Mesenchymal stem cell (in vitro differentiated cells and primary cell): ENCODE data around the gene PSMG1.

Source experiments
- DNase-seq: peaks from one replicate; pipeline ENCODE4 v3.0.0-alpha.2; 2013
- H2AFZ ChIP-seq: one replicate; pipeline ENCODE4 v1.6.1; 2013; ENCODE audit warnings: low read depth, mild to moderate bottlenecking, control low read depth, inconsistent platforms, low read length, moderate library complexity
- H2AK5ac ChIP-seq: 2 replicates; pipeline ENCODE4 v1.6.1; 2013; ENCODE audit warnings: low read length, moderate library complexity, mild to moderate bottlenecking, inconsistent platforms; ENCODE audit not compliant: severe bottlenecking
- H2BK120ac ChIP-seq: one replicate; pipeline ENCODE4 v1.6.1; 2013; ENCODE audit warnings: low read depth, mild to moderate bottlenecking, inconsistent platforms, low read length, moderate library complexity
- H2BK12ac ChIP-seq, 2 experiments: one replicate each; pipeline ENCODE4 v1.6.1; 2013; ENCODE audit warnings: inconsistent platforms in 2 of 2, low read length in 2 of 2, mild to moderate bottlenecking in 2 of 2, moderate library complexity in 2 of 2, control low read depth in 1 of 2
- H2BK15ac ChIP-seq: one replicate; pipeline ENCODE4 v1.6.1; 2013; ENCODE audit warnings: mild to moderate bottlenecking, low read depth, inconsistent platforms; ENCODE audit not compliant: poor library complexity, severe bottlenecking
- H2BK5ac ChIP-seq: 2 replicates; pipeline ENCODE4 v1.6.1; 2013; ENCODE audit warnings: low read depth, mild to moderate bottlenecking, low read length, control low read depth, inconsistent platforms; ENCODE audit not compliant: poor library complexity, severe bottlenecking
- H3K14ac ChIP-seq, 2 experiments: one replicate each; pipeline ENCODE4 v1.6.1; 2013; ENCODE audit warnings: inconsistent platforms in 2 of 2, low read length in 2 of 2, control low read depth in 1 of 2, mild to moderate bottlenecking in 1 of 2, moderate library complexity in 1 of 2
- H3K18ac ChIP-seq, 2 experiments: one replicate each; pipeline ENCODE4 v1.6.1; 2013; ENCODE audit warnings: inconsistent platforms in 2 of 2, low read length in 2 of 2, control low read depth in 1 of 2, low read depth in 1 of 2, mild to moderate bottlenecking in 1 of 2
- H3K23ac ChIP-seq, 2 experiments: one replicate each; pipeline ENCODE4 v1.6.1; 2013; ENCODE audit warnings: inconsistent platforms in 2 of 2, low read length in 2 of 2, mild to moderate bottlenecking in 2 of 2, moderate library complexity in 2 of 2, control low read depth in 1 of 2
- H3K27ac ChIP-seq: 2 replicates; pipeline ENCODE4 v1.5.1; 2013; ENCODE audit warnings: mild to moderate bottlenecking, moderate library complexity, low read length, control low read depth, inconsistent platforms; ENCODE audit not compliant: poor library complexity, severe bottlenecking
- H3K27me3 ChIP-seq, 2 experiments: 2 replicates each; pipeline versions ENCODE4 v1.6.1 to v1.7.0; 2013; ENCODE audit warnings: low read length in 2 of 2, mild to moderate bottlenecking in 2 of 2, moderate library complexity in 2 of 2, control low read depth in 1 of 2, inconsistent platforms in 1 of 2; ENCODE audit not compliant: control insufficient read depth in 1 of 2, insufficient read depth in 1 of 2
- H3K36me3 ChIP-seq, 2 experiments: 2 replicates each; pipeline versions ENCODE4 v1.6.1 to v1.7.0; 2013; ENCODE audit warnings: low read length in 2 of 2, control low read depth in 1 of 2, inconsistent platforms in 1 of 2, low read depth in 1 of 2, mild to moderate bottlenecking in 1 of 2; ENCODE audit not compliant: insufficient read depth in 2 of 2, control insufficient read depth in 1 of 2
- H3K4ac ChIP-seq, 2 experiments: one replicate each; pipeline ENCODE4 v1.6.1; 2013; ENCODE audit warnings: inconsistent platforms in 2 of 2, low read length in 2 of 2, mild to moderate bottlenecking in 2 of 2, moderate library complexity in 2 of 2, control low read depth in 1 of 2, low read depth in 1 of 2
- H3K4me1 ChIP-seq: 2 replicates; pipeline ENCODE4 v1.6.1; 2013; ENCODE audit warnings: low read depth, low read length, control low read depth; ENCODE audit not compliant: control insufficient read depth, insufficient read depth
- H3K4me2 ChIP-seq: 2 replicates; pipeline ENCODE4 v1.6.1; 2013; ENCODE audit warnings: low read length, mild to moderate bottlenecking, inconsistent platforms; ENCODE audit not compliant: poor library complexity, severe bottlenecking
- H3K4me3 ChIP-seq, 2 experiments: 2 replicates each; pipeline versions ENCODE4 v1.5.1 to v1.7.0; 2013; ENCODE audit warnings: low read length in 2 of 2, mild to moderate bottlenecking in 2 of 2, control low read depth in 1 of 2, low read depth in 1 of 2; ENCODE audit not compliant: insufficient read depth in 1 of 2
- H3K79me1 ChIP-seq: replicated peaks from 2 replicates; pipeline ENCODE4 v1.6.1; 2013; ENCODE audit warnings: mild to moderate bottlenecking, control low read depth, low read length, inconsistent platforms; ENCODE audit not compliant: poor library complexity, severe bottlenecking
- H3K9ac ChIP-seq: 2 replicates; pipeline ENCODE4 v1.7.0; 2013; ENCODE audit warnings: mild to moderate bottlenecking, low read length, moderate library complexity
- H3K9me3 ChIP-seq: 2 replicates; pipeline ENCODE4 v1.7.0; 2013; ENCODE audit warnings: mild to moderate bottlenecking, low read length; ENCODE audit not compliant: control insufficient read depth
- H4K8ac ChIP-seq: one replicate; pipeline ENCODE4 v1.6.1; 2013; ENCODE audit warnings: inconsistent platforms, mild to moderate bottlenecking, low read length, moderate library complexity
- H4K91ac ChIP-seq: one replicate; pipeline ENCODE4 v1.6.1; 2013; ENCODE audit warnings: mild to moderate bottlenecking, low read length, inconsistent platforms
- WGBS: methylation state at CpG from one replicate; pipeline ENCODE4 v1.1.7; 2013; ENCODE audit warnings: mixed read lengths; 5-methylcytosine and 5-hydroxymethylcytosine counted together

PSMG1 gene

DNA sequence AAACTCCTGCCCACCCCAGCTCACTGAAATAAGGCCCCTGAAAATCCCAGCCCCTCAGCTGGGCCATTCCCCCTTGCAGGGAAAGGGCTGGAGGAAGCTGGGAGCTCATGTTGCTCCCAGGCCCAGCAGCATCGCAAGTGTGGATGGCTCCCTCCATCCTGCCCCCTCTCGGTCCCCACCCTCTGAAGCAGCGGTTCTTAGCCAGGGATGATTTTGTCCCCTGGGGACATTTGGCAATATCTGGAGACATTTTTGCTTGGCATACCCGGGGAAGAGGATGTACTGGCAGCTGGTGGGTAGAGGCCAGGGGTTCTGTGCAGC, 56.8 kb downstream of the PSMG1 start:
- Histone ChIP-seq H2AFZ (no peak overlapping the region), H3K23ac (no peak overlapping the region), H3K4me2 (no peak overlapping the region), H3K9me3 (peaks cover 8% of the 10 kb centered on the region), H3K9ac (no peak overlapping the region), H3K27ac (no peak overlapping the region), H3K79me1 (no peaks in the 10 kb centered on the region), H3K4ac (peak overlapping the region; percentile 9 to 73), H3K27me3 (no peaks in the 10 kb centered on the region), H3K36me3 (no peaks in the 10 kb centered on the region), H3K4me3 (no peak overlapping the region), H2BK15ac (no peak overlapping the region), H2AK5ac (peak overlapping the region; percentile 26), H2BK5ac (no peak overlapping the region), H4K8ac (no peak overlapping the region), H2BK12ac (peak overlapping the region in 1 of 2 experiments; percentile 80), H2BK120ac (peak overlapping the region; percentile 40), H3K18ac (peak overlapping the region; percentile 34 to 51), H3K4me1 (peaks cover 5% of the 10 kb centered on the region), H4K91ac (no peak overlapping the region), H3K14ac (peak overlapping the region in 1 of 2 experiments; percentile 68)
- DNase-seq, result no peak
- WGBS, result 90% methylated on average over 4 of the region's 4 CpGs

DNA sequence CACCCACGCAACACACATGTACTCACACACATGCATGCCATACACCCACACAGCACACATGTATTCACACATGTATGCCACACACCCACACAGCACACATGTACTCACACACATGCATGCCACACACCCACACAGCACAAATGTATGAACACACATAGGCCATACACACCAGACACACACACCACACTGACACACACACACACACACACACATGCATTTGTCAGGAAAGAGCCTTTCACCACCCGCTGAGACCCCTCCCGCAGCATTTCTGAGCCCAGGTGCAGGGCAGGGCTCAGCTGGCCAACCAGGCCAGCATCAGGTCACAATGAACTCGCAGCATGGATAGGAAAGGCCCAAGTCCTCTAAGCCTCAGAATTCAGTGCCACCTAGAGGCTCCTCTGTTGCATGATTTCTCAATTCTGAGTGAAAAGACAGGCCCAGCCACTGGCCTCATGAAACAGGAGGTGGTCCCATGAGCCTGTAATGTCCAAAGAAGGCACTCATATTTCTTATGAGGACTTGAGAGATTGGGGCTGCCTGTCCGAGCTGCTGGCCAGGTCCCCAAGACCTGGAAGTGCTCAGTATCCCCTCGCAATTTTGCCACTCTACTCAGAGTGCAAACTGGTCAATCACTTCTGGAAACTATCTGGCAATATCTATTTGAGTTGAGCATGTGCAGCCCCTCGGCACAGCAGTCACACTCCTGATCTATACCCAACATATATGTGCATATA, 57.3 kb downstream of the PSMG1 start:
- Histone ChIP-seq H2BK12ac (peak overlapping the region; percentile 88 to 98), H3K27me3 (no peaks in the 10 kb centered on the region), H2BK120ac (peak overlapping the region; percentile 40), H3K4me3 (no peak overlapping the region), H3K9me3 (peaks cover 3% of the 10 kb centered on the region), H3K79me1 (no peaks in the 10 kb centered on the region), H2BK5ac (no peak overlapping the region), H3K18ac (peak overlapping the region; percentile 92 to 96), H2AFZ (no peak overlapping the region), H2AK5ac (peak overlapping the region; percentile 26), H3K4ac (peak overlapping the region; percentile 66 to 73), H3K4me2 (no peak overlapping the region), H2BK15ac (peak overlapping the region; percentile 34), H3K23ac (peak overlapping the region in 1 of 2 experiments; percentile 20), H3K9ac (no peak overlapping the region), H4K91ac (peak overlapping the region; percentile 90), H3K27ac (no peak overlapping the region), H3K14ac (peak overlapping the region in 1 of 2 experiments; percentile 91), H3K4me1 (peaks cover 5% of the 10 kb centered on the region), H4K8ac (peak overlapping the region; percentile 77), H3K36me3 (no peaks in the 10 kb centered on the region)
- 45% methylated on average over 7 of the region's 7 CpGs for WGBS
- peak; percentile 84 for DNase-seq
